Liver (tissue), 9 donors: ENCODE measurements around the gene TSEN34. TPM values are rescaled to one million over a fixed set of nuclear protein-coding genes. Genes with fewer than 3 reads are reported as not detected.

Experiments used
- DNase-seq: peaks from one replicate; pipeline ENCODE4 v3.0.0-alpha.2; 2017; ENCODE audit warnings: low spot score
- H3K27ac ChIP-seq, 2 donors: one replicate each; pipeline ENCODE4 v1.7.0; 2013; ENCODE audit warnings: inconsistent platforms in 2 of 2, low read length in 2 of 2, control low read depth in 1 of 2, low read depth in 1 of 2, mild to moderate bottlenecking in 1 of 2
- H3K27me3 ChIP-seq, 4 donors: one replicate each; pipeline versions ENCODE4 v1.6.1 to v1.7.0; 2013; ENCODE audit warnings: low read length in 3 of 4, inconsistent platforms in 1 of 4, mild to moderate bottlenecking in 1 of 4, moderate library complexity in 1 of 4; ENCODE audit not compliant: control insufficient read depth in 4 of 4, insufficient read depth in 4 of 4
- H3K36me3 ChIP-seq, 4 donors: one replicate each; pipeline versions ENCODE4 v1.6.1 to v1.7.0; 2013; ENCODE audit warnings: low read length in 3 of 4, mild to moderate bottlenecking in 3 of 4, low read depth in 1 of 4, moderate library complexity in 1 of 4; ENCODE audit not compliant: control insufficient read depth in 4 of 4, insufficient read depth in 3 of 4
- H3K4me1 ChIP-seq, 4 donors: one replicate each; pipeline versions ENCODE4 v1.6.1 to v1.7.0; 2013; ENCODE audit warnings: low read length in 3 of 4, mild to moderate bottlenecking in 3 of 4, moderate library complexity in 1 of 4; ENCODE audit not compliant: control insufficient read depth in 4 of 4, insufficient read depth in 4 of 4
- H3K4me3 ChIP-seq, 3 donors: one replicate each; pipeline versions ENCODE4 v1.6.1 to v1.7.0; 2013; ENCODE audit warnings: low read length in 3 of 3, control low read depth in 1 of 3, low read depth in 1 of 3, mild to moderate bottlenecking in 1 of 3
- H3K9ac ChIP-seq, 2 donors: one replicate each; pipeline ENCODE4 v1.7.0; 2013; ENCODE audit warnings: low read length in 2 of 2, mild to moderate bottlenecking in 2 of 2, moderate library complexity in 2 of 2, control low read depth in 1 of 2, low read depth in 1 of 2
- H3K9me3 ChIP-seq, 4 donors: one replicate each; pipeline versions ENCODE4 v1.6.1 to v1.7.0; 2013; ENCODE audit warnings: low read length in 3 of 4; ENCODE audit not compliant: control insufficient read depth in 4 of 4
- ATF3 ChIP-seq: IDR thresholded peaks from 2 replicates; pipeline ENCODE4 v1.6.1; 2016; ENCODE audit warnings: antibody characterized with exemption
- CTCF ChIP-seq: fragments of 150-350 bp; IDR thresholded peaks from 2 replicates; pipeline ENCODE4 v1.5.1; 2017; ENCODE audit warnings: improper control_type of control experiment, low read depth, low read length; ENCODE audit not compliant: missing input control
- FOXA1 ChIP-seq: IDR thresholded peaks from 2 replicates; pipeline ENCODE4 v1.6.1; 2016; ENCODE audit warnings: antibody characterized with exemption
- FOXA2 ChIP-seq: IDR thresholded peaks from 2 replicates; pipeline ENCODE4 v1.6.1; 2016; ENCODE audit warnings: antibody characterized with exemption
- HNF4A ChIP-seq, 2 donors: conservative IDR thresholded peaks; 2 replicates each; pipeline ENCODE4 v1.6.1; 2016; ENCODE audit warnings: antibody characterized with exemption in 2 of 2, mild to moderate bottlenecking in 2 of 2
- HNF4G ChIP-seq: IDR thresholded peaks from 2 replicates; pipeline ENCODE4 v1.6.1; 2016; ENCODE audit warnings: antibody characterized with exemption
- MAX ChIP-seq: IDR thresholded peaks from 2 replicates; pipeline ENCODE4 v1.6.1; 2016; ENCODE audit warnings: antibody characterized with exemption
- NR2F2 ChIP-seq: IDR thresholded peaks from 2 replicates; pipeline ENCODE4 v1.6.1; 2016; ENCODE audit warnings: antibody characterized with exemption
- RAD21 ChIP-seq, 2 donors: IDR thresholded peaks; 2 replicates each; pipeline ENCODE4 v1.6.1; 2016; ENCODE audit warnings: antibody characterized with exemption in 2 of 2, mild to moderate bottlenecking in 2 of 2
- REST ChIP-seq: IDR thresholded peaks from 2 replicates; pipeline ENCODE4 v1.6.1; 2016; ENCODE audit warnings: antibody characterized with exemption, mild to moderate bottlenecking
- SP1 ChIP-seq: IDR thresholded peaks from 2 replicates; pipeline ENCODE4 v1.6.1; 2018; ENCODE audit warnings: antibody characterized with exemption, mild to moderate bottlenecking
- TAF1 ChIP-seq: conservative IDR thresholded peaks from 2 replicates; pipeline ENCODE4 v1.6.1; 2016; ENCODE audit warnings: antibody characterized with exemption, mild to moderate bottlenecking
- YY1 ChIP-seq: IDR thresholded peaks from 2 replicates; pipeline ENCODE4 v1.6.1; 2016; ENCODE audit warnings: antibody characterized with exemption, mild to moderate bottlenecking
- ZBTB33 ChIP-seq: IDR thresholded peaks from 2 replicates; pipeline ENCODE4 v1.6.1; 2016; ENCODE audit warnings: antibody characterized with exemption
- WGBS: extraction: QIAGEN DNeasy Blood & Tissue Kit; methylation state at CpG from one replicate; pipeline ENCODE4 v1.1.7; 2013; 5-methylcytosine and 5-hydroxymethylcytosine counted together
- polyA plus RNA-seq, 2 donors: library from polyadenylated mRNA; stranded (reverse) in 1 of 2; unstranded in 1 of 2; fragments of 200-250 nt in 1 of 2; fragments of >200 nt in 1 of 2; fragmentation: Nextera tagmentation in 1 of 2; extraction: Ambion mirVana in 1 of 2; gene quantifications; one replicate each; pipeline versions ENCODE4 v1.2.1 to v1.2.3, GENCODE V29; 2013 to 2015
- total RNA-seq, 2 donors: library from RNA; depleted of rRNA; stranded (reverse); fragments of >200 nt; gene quantifications; one replicate each; pipeline ENCODE4 v1.2.3, GENCODE V29; 2014
- donor health status: healthy.
- donor health status: healthy.
- donor health status: healthy.
- donor health status: healthy.
- donor health status: healthy.

TSEN34 gene
- total and polyA plus RNA-seq, 4 donors, result 15.5 to 37.9 (median 24.6) TPM

GRCh38 chr19:54156953-54157352 lies 34.2 kb upstream of the TSEN34 start:
- Histone ChIP-seq H3K9ac (no peak overlapping the region), H3K27me3 (no peaks in the 10 kb centered on the region), H3K36me3 (peaks cover 34 to 57% (median 39%) of the 10 kb centered on the region in 4 donors), H3K4me3 (no peak overlapping the region), H3K4me1 (peaks cover 1 to 29% (median 24%) of the 10 kb centered on the region in 4 donors), H3K9me3 (no peaks in the 10 kb centered on the region), H3K27ac (no peak overlapping the region)
- no peak for DNase-seq
- TF ChIP-seq NR2F2 (no peak), TAF1 (no peak), HNF4A (conservative IDR thresholded peaks at IDR 0.05) (no peak), FOXA2 (no peak), ZBTB33 (no peak), SP1 (no peak), ATF3 (no peak), FOXA1 (no peak), HNF4G (no peak), REST (no peak), CTCF (no peak)
- 97% methylated on average over 3 of the region's 3 CpGs for WGBS

- H3K27me3 ChIP-seq, result no peaks in the 10 kb centered on the region
- peak overlapping the region; percentile 90 to 97 for H3K27ac ChIP-seq
- TF ChIP-seq RAD21 (IDR thresholded peaks at IDR 0.05) (no peak), FOXA1 (no peak), HNF4A (conservative IDR thresholded peaks at IDR 0.05) (no peak), MAX (no peak), CTCF (no peak), NR2F2 (no peak), SP1 (no peak), HNF4G (no peak), FOXA2 (no peak), TAF1 (no peak), REST (no peak), ATF3 (no peak), YY1 (no peak)
- 11% methylated on average over 19 of the region's 19 CpGs for WGBS
- no peak for DNase-seq
- H3K9me3 ChIP-seq, result no peaks in the 10 kb centered on the region
- H3K36me3 ChIP-seq, result peaks cover 18 to 38% (median 28%) of the 10 kb centered on the region in 4 donors
- peaks cover 7 to 37% (median 31%) of the 10 kb centered on the region in 4 donors for H3K4me1 ChIP-seq
- H3K9ac ChIP-seq, result peak overlapping the region; percentile 71 to 84
- H3K4me3 ChIP-seq, result peak overlapping the region; percentile 68 to 97 (median 85)
Measured at GRCh38 chr19:54158812-54159351, 32.2 kb upstream of the TSEN34 start.
